GM12878 (cell line): Measurements from ENCODE around the gene XRCC6. TPM values are rescaled to one million over a fixed set of nuclear protein-coding genes. Genes with fewer than 3 reads are reported as not detected.

ENCODE experiments used
- ATAC-seq: fragments of 200-7000 bp; cut with Tn5 transposase; 3 replicates; pipeline ENCODE4 v1.9.1; 2020; ENCODE audit warnings: mild to moderate bottlenecking, moderate library complexity
- BruUV-seq: library from RNA; stranded (reverse); fragments of 400-500 nt; replicated peaks from 2 replicates; lab custom pipeline; 2021; lab: Mats Ljungman, UMichigan
- CTCF ChIA-PET: fragments of 300-600 bp; sonication (Branson Sonifier 250); formaldehyde crosslinking; extraction: SDS; loops from one replicate; lab custom pipeline; 2021; ENCODE audit warnings: inconsistent platforms; lab: Yijun Ruan, JAX
- POLR2A ChIA-PET: fragments of 350-600 bp; formaldehyde crosslinking; extraction: SDS; loops from one replicate; lab custom pipeline; 2021; ENCODE audit warnings: inconsistent platforms; lab: Charles Lee
- RAD21 ChIA-PET: fragments of 300-600 bp; sonication (Branson Sonifier 250); formaldehyde crosslinking; loops from one replicate; lab custom pipeline; 2023; ENCODE audit warnings: antibody characterized with exemption; ENCODE audit not compliant: unreplicated experiment; lab: Charles Lee
- SMC1A ChIA-PET: fragments of 300-600 bp; sonication (Branson Sonifier 250); formaldehyde crosslinking; loops from one replicate; lab custom pipeline; 2023; ENCODE audit not compliant: unreplicated experiment, uncharacterized antibody; lab: Charles Lee
- DNase-seq: peaks from one replicate; pipeline ENCODE4 v3.0.0-alpha.2; 2011; ENCODE audit warnings: low read depth, low spot score
- FAIRE-seq: peaks from 3 replicates; lab custom pipeline; 2011; peaks lifted over from hg19 to GRCh38; lab: Jason Lieb, UNC
- H2AFZ ChIP-seq: 2 replicates; pipeline ENCODE4 v1.6.0; 2011; ENCODE audit warnings: low read depth, low read length, control low read depth; ENCODE audit not compliant: control insufficient read depth
- H3K27ac ChIP-seq: 2 replicates; pipeline ENCODE4 v1.5.1; 2011; ENCODE audit warnings: control low read depth; ENCODE audit not compliant: control insufficient read depth, insufficient read depth
- H3K27me3 ChIP-seq, 2 experiments: replicated peaks in 1 of 2; 2 replicates each; pipeline versions ENCODE4 v1.6.0 to v1.6.1; 2011; ENCODE audit warnings: low read length in 1 of 2; ENCODE audit not compliant: control insufficient read depth in 2 of 2, insufficient read depth in 2 of 2
- H3K36me3 ChIP-seq, 2 experiments: 2 replicates each; pipeline ENCODE4 v1.5.1; 2011; ENCODE audit warnings: low read length in 1 of 2; ENCODE audit not compliant: control insufficient read depth in 2 of 2, insufficient read depth in 2 of 2
- H3K4me1 ChIP-seq: 2 replicates; pipeline ENCODE4 v1.6.1; 2011; ENCODE audit warnings: mild to moderate bottlenecking, low read length, moderate library complexity, mixed read lengths; ENCODE audit not compliant: control insufficient read depth, insufficient read depth
- H3K4me2 ChIP-seq: 2 replicates; pipeline ENCODE4 v1.6.0; 2011; ENCODE audit warnings: control low read depth; ENCODE audit not compliant: control insufficient read depth, insufficient read depth
- H3K4me3 ChIP-seq: fragments of 200-600 bp; sonication (generic); 2 replicates; pipeline ENCODE4 v1.5.1; 2016
- H3K79me2 ChIP-seq: 2 replicates; pipeline ENCODE4 v1.6.0; 2011; ENCODE audit warnings: low read length; ENCODE audit not compliant: control insufficient read depth, insufficient read depth
- H3K9ac ChIP-seq: 2 replicates; pipeline ENCODE4 v1.8.0; 2011; ENCODE audit warnings: low read length, control low read depth, mixed read lengths; ENCODE audit not compliant: control insufficient read depth, insufficient read depth
- H3K9me3 ChIP-seq: replicated peaks from 3 replicates; pipeline ENCODE4 v1.5.1; 2011; ENCODE audit warnings: mild to moderate bottlenecking, low read length; ENCODE audit not compliant: control insufficient read depth, insufficient read depth
- H4K20me1 ChIP-seq: 2 replicates; pipeline ENCODE4 v1.6.0; 2011; ENCODE audit not compliant: control insufficient read depth, insufficient read depth
- BHLHE40 ChIP-seq, 2 experiments: fragments of 450-650 bp in 1 of 2; IDR thresholded peaks; 2 replicates each; pipeline ENCODE4 v1.6.1; 2011 to 2017; ENCODE audit warnings: low read depth in 2 of 2, borderline replicate concordance in 1 of 2, improper control_type of control experiment in 1 of 2, low read length in 1 of 2, mild to moderate bottlenecking in 1 of 2
- CHD2 ChIP-seq: IDR thresholded peaks from 2 replicates; pipeline ENCODE4 v1.6.1; 2011; ENCODE audit warnings: low read depth, low read length, improper control_type of control experiment, borderline replicate concordance
- ELK1 ChIP-seq: IDR thresholded peaks from 2 replicates; pipeline ENCODE4 v1.6.1; 2012; ENCODE audit warnings: low read depth, low read length, improper control_type of control experiment
- FOXM1 ChIP-seq: IDR thresholded peaks from 2 replicates; pipeline ENCODE4 v1.6.1; 2012; ENCODE audit warnings: low read depth, mild to moderate bottlenecking, inconsistent platforms, low read length, moderate library complexity
- HDAC6 ChIP-seq: fragments of 200-600 bp; sonication (generic); IDR thresholded peaks from one replicate; pipeline ENCODE4 v1.8.0; 2017; ENCODE audit warnings: antibody characterized with exemption; ENCODE audit not compliant: unreplicated experiment
- KAT2A ChIP-seq: conservative IDR thresholded peaks from 2 replicates; pipeline ENCODE4 v1.6.1; 2011; ENCODE audit warnings: low read depth, low read length; ENCODE audit not compliant: control insufficient read depth
- LARP7 ChIP-seq: fragments of 450-650 bp; IDR thresholded peaks from 2 replicates; pipeline ENCODE4 v1.6.1; 2017; ENCODE audit warnings: mild to moderate bottlenecking
- MTA2 ChIP-seq: fragments of 450-650 bp; IDR thresholded peaks from 2 replicates; pipeline ENCODE4 v1.6.1; 2016; ENCODE audit warnings: low read depth, mild to moderate bottlenecking, moderate library complexity
- NFIC ChIP-seq: IDR thresholded peaks from 2 replicates; pipeline ENCODE4 v1.6.1; 2012; ENCODE audit warnings: low read depth, mild to moderate bottlenecking, inconsistent platforms, low read length, moderate library complexity
- NFXL1 ChIP-seq: fragments of 450-650 bp; IDR thresholded peaks from 2 replicates; pipeline ENCODE4 v1.6.1; 2017; ENCODE audit warnings: antibody characterized with exemption, mild to moderate bottlenecking, borderline replicate concordance
- NR2F1 ChIP-seq: fragments of 450-650 bp; conservative IDR thresholded peaks from 2 replicates; pipeline ENCODE4 v1.6.1; 2017; ENCODE audit warnings: mild to moderate bottlenecking
- POLR2AphosphoS5 ChIP-seq: IDR thresholded peaks from 2 replicates; pipeline ENCODE4 v1.6.1; 2011; ENCODE audit warnings: mild to moderate bottlenecking, low read length, inconsistent platforms
- RFX5 ChIP-seq: IDR thresholded peaks from 2 replicates; pipeline ENCODE4 v1.6.1; 2011; ENCODE audit warnings: low read depth, low read length, improper control_type of control experiment
- SP1 ChIP-seq: IDR thresholded peaks from one replicate; pipeline ENCODE4 v1.6.1; 2011; ENCODE audit warnings: low read depth, low read length
- ZBTB11 ChIP-seq: fragments of 450-650 bp; formaldehyde crosslinking; IDR thresholded peaks from 2 replicates; pipeline ENCODE4 v1.5.0; 2022; ENCODE audit warnings: mild to moderate bottlenecking, missing genetic modification characterization
- ZNF24 ChIP-seq: fragments of 450-650 bp; IDR thresholded peaks from 2 replicates; pipeline ENCODE4 v1.6.1; 2017; ENCODE audit warnings: antibody characterized with exemption, mild to moderate bottlenecking
- ZNF274 ChIP-seq: IDR thresholded peaks from one replicate; pipeline ENCODE4 v1.8.0; 2011; ENCODE audit not compliant: insufficient read length, insufficient read depth
- ZNF384 ChIP-seq: IDR thresholded peaks from 2 replicates; pipeline ENCODE4 v1.6.1; 2012; ENCODE audit warnings: low read depth, mild to moderate bottlenecking, low read length, improper control_type of control experiment, borderline replicate concordance
- ZNF622 ChIP-seq: fragments of 450-650 bp; IDR thresholded peaks from 2 replicates; pipeline ENCODE4 v1.6.1; 2017; ENCODE audit warnings: mild to moderate bottlenecking, inconsistent platforms
- WGBS: methylation state at CpG from one replicate; pipeline ENCODE4 v1.1.6; 2016; ENCODE audit warnings: low lambda C conversion rate; ENCODE audit not compliant: insufficient replicate concordance, insufficient coverage; ENCODE audit errors: missing lambda C conversion rate; 5-methylcytosine and 5-hydroxymethylcytosine counted together
- in situ Hi-C: fragments of 300-500 bp; cut with MboI; formaldehyde crosslinking; loops from 9 replicates; pipeline ENCODE4 v1.14.3; 2018; ENCODE audit warnings: mixed read lengths
- intact Hi-C: fragments of 100-400 bp; cut with micrococcal nuclease; formaldehyde crosslinking; loops from one replicate; pipeline ENCODE4 v1.14.2; 2022; ENCODE audit not compliant: unreplicated experiment
- polyA plus RNA-seq, 11 experiments: library from polyadenylated mRNA; depleted of rRNA in 4 of 11; unstranded in 6 of 11; stranded (reverse) in 5 of 11; fragments of >200 nt; fragmentation: Nextera tagmentation in 4 of 11; fragmentation: Illumina TruSeq in 1 of 11; extraction: Ambion mirVana in 4 of 11; extraction: Trizol in 1 of 11; gene quantifications; 1 replicate in 1 of 11; 2 replicates in 10 of 11; pipeline versions ENCODE4 v1.2.1 to v1.2.3, GENCODE V29; 2011 to 2016; ENCODE audit warnings: inconsistent platforms in 2 of 11, missing spikeins in 2 of 11, low read depth in 1 of 11
- total RNA-seq, 4 experiments: library from RNA; depleted of rRNA in 3 of 4; stranded (reverse); fragments of >200 nt in 3 of 4; fragmentation: Illumina TruSeq in 1 of 4; extraction: Trizol in 1 of 4; gene quantifications; 2 replicates each; pipeline versions ENCODE4 v1.2.1 to v1.2.3, GENCODE V29; 2013 to 2021
- TF ChIP-seq, protein P1 (sequence below): IDR thresholded peaks from 2 replicates; pipeline ENCODE4 v1.6.1; 2011; ENCODE audit warnings: borderline replicate concordance, low read depth, mild to moderate bottlenecking, moderate library complexity, mixed read lengths, low read length; ENCODE audit not compliant: insufficient read depth; ENCODE audit errors: extremely low read length

The XRCC6 gene
- total and polyA plus RNA-seq, 10 of the 15 experiments (the other 5 are each of a cell fraction or from before 2014, with no cell fraction given), result 186 to 718 (median 348) TPM

DNA sequence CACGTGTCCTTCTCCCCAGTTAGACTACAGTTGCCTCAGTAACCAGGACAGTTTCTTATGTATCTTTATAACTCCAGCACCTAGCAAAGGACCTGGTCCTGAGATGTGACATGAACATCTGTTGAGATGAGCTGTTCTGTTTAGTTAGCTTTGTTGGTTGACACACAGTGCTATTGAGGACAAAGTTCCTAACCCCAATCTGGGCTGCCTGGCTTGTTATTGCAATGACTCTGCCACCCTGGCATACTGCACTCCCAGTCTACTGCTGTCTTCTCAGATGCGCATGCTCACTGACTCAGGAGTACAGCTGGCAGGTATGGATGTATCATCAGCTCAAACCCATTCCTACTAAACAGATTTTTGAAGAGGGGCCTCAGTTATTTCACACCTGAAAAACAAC, 7.6 kb upstream of the XRCC6 start:
- BruUV-seq, result no TSS peak
- Histone ChIP-seq H3K4me2 (no peak overlapping the region), H3K9me3 (no peaks in the 10 kb centered on the region), H3K27me3 (no peaks in the 10 kb centered on the region), H3K4me1 (peaks cover 5% of the 10 kb centered on the region), H3K27ac (no peak overlapping the region), H4K20me1 (peaks cover 7% of the 10 kb centered on the region)
- FAIRE-seq, result no peak
- CTCF ChIA-PET, result interaction anchor here (0.7 kb wide), 1 partner anchor 9 kb away, joined by 4 read pairs; no protein-coding TSS in a partner anchor
- intact Hi-C loops (no loop called here), in situ Hi-C loops (no loop called here)
- RAD21 ChIA-PET, result no interaction called here
- TF ChIP-seq BHLHE40 (IDR thresholded peaks at IDR 0.05; ENCODE audit: borderline replicate concordance in 1 of 2, low read depth in 2 of 2, low read length in 1 of 2), result no peak
- TF ChIP-seq POLR2AphosphoS5, result no peak
- no peak for TF ChIP-seq FOXM1
- TF ChIP-seq RFX5, result no peak
- TF ChIP-seq ZNF24, result no peak
- TF ChIP-seq ZNF622, result no peak
- no peak for TF ChIP-seq CHD2
- no peak for TF ChIP-seq SP1
- TF ChIP-seq MTA2, result no peak
- no peak for TF ChIP-seq NFXL1
- TF ChIP-seq, protein P1, sequence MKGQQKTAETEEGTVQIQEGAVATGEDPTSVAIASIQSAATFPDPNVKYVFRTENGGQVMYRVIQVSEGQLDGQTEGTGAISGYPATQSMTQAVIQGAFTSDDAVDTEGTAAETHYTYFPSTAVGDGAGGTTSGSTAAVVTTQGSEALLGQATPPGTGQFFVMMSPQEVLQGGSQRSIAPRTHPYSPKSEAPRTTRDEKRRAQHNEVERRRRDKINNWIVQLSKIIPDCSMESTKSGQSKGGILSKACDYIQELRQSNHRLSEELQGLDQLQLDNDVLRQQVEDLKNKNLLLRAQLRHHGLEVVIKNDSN, result no peak
- TF ChIP-seq NFIC, result no peak
- TF ChIP-seq ZBTB11 (CRISPR knock-in tag), result no peak
- TF ChIP-seq ZNF274, result no peak
- no peak for TF ChIP-seq NR2F1
- TF ChIP-seq HDAC6, result no peak
- TF ChIP-seq ELK1, result no peak
- no peak for TF ChIP-seq KAT2A
- no peak for TF ChIP-seq LARP7
- TF ChIP-seq ZNF384, result no peak
- TF ChIP-seq, all 136 proteins: peak for 0
- ChIA-PET POLR2A (interaction anchor here (1.0 kb wide), 1 partner anchor 9 kb away, joined by 3 read pairs; no protein-coding TSS in a partner anchor), SMC1A (interaction anchor here (0.6 to 1.5 kb wide), 2 partner anchors 10 to 62 kb away, joined by 4 to 5 read pairs; no protein-coding TSS in a partner anchor)
- no peaks in the 10 kb centered on the region; a peak in 1 of 4 replicates for H3K36me3 ChIP-seq
- peaks cover 16% of the 10 kb centered on the region for H3K79me2 ChIP-seq
- no peak overlapping the region for H2AFZ ChIP-seq
- no peak overlapping the region for H3K9ac ChIP-seq
- DNase-seq (no peak), ATAC-seq (no peak)
- no peak overlapping the region for H3K4me3 ChIP-seq
- 95% methylated on average over 2 of the region's 2 CpGs for WGBS
